DND-41 (cell line): ENCODE data around the gene USE1.

Experiments used
- ATAC-seq: fragments of 200-7000 bp; cut with Tn5 transposase; 3 replicates; pipeline ENCODE4 v1.9.1; 2021; ENCODE audit warnings: low read depth; ENCODE audit not compliant: insufficient read depth
- DNase-seq: peaks from one replicate; pipeline ENCODE4 v3.0.0-alpha.2; 2020
- H2AFZ ChIP-seq: 2 replicates; pipeline ENCODE4 v1.6.0; 2012; ENCODE audit warnings: low read depth, low read length
- H3K27ac ChIP-seq: 2 replicates; pipeline ENCODE4 v1.5.1; 2012; ENCODE audit warnings: low read length, inconsistent platforms
- H3K27me3 ChIP-seq: fragments of 200-600 bp; sonication (generic); 2 replicates; pipeline ENCODE4 v1.6.0; 2012; ENCODE audit warnings: low read length, mild to moderate bottlenecking, inconsistent platforms; ENCODE audit not compliant: insufficient read depth, poor library complexity
- H3K36me3 ChIP-seq: 2 replicates; pipeline ENCODE4 v1.5.1; 2012; ENCODE audit warnings: low read length, inconsistent platforms; ENCODE audit not compliant: insufficient read depth
- H3K4me1 ChIP-seq: 2 replicates; pipeline ENCODE4 v1.5.1; 2012; ENCODE audit warnings: mild to moderate bottlenecking, low read length; ENCODE audit not compliant: insufficient read depth
- H3K4me2 ChIP-seq: 2 replicates; pipeline ENCODE4 v1.6.0; 2012; ENCODE audit warnings: mild to moderate bottlenecking, moderate library complexity, low read length, inconsistent platforms; ENCODE audit not compliant: insufficient read depth
- H3K4me3 ChIP-seq, 2 experiments: fragments of 200-600 bp in 1 of 2; shearing (Covaris generic) in 1 of 2; 2 replicates each; pipeline ENCODE4 v1.5.1; 2012 to 2016; ENCODE audit warnings: inconsistent platforms in 2 of 2, low read length in 2 of 2, mild to moderate bottlenecking in 2 of 2, low read depth in 1 of 2, moderate library complexity in 1 of 2
- H3K79me2 ChIP-seq: 2 replicates; pipeline ENCODE4 v1.6.0; 2012; ENCODE audit warnings: low read length, inconsistent platforms; ENCODE audit not compliant: insufficient read depth
- H3K9ac ChIP-seq: 2 replicates; pipeline ENCODE4 v1.6.0; 2012; ENCODE audit warnings: low read depth, mild to moderate bottlenecking, inconsistent platforms, low read length, moderate library complexity
- H3K9me3 ChIP-seq: 2 replicates; pipeline ENCODE4 v1.5.1; 2012; ENCODE audit warnings: low read length, moderate library complexity, mild to moderate bottlenecking, inconsistent platforms; ENCODE audit not compliant: insufficient read depth, severe bottlenecking
- H4K20me1 ChIP-seq: 2 replicates; pipeline ENCODE4 v1.6.0; 2012; ENCODE audit warnings: low read length; ENCODE audit not compliant: insufficient read depth
- EZH2 ChIP-seq: IDR thresholded peaks from 3 replicates; pipeline ENCODE4 v1.6.1; 2012; ENCODE audit warnings: borderline replicate concordance, low read depth, mild to moderate bottlenecking, moderate library complexity, low read length, inconsistent platforms; ENCODE audit not compliant: severe bottlenecking
- TF ChIP-seq, protein P1 (sequence below): IDR thresholded peaks from 2 replicates; pipeline ENCODE4 v1.5.1; 2012; ENCODE audit warnings: borderline replicate concordance, low read length, moderate library complexity, mild to moderate bottlenecking; ENCODE audit not compliant: poor library complexity, severe bottlenecking; ENCODE audit errors: extremely low read depth

USE1 gene

GRCh38 chr19:17254636-17255035, 39.5 kb downstream of the USE1 start:
- no peak overlapping the region for H3K27ac ChIP-seq
- no peak for ATAC-seq
- no peak overlapping the region for H3K4me2 ChIP-seq
- no peak overlapping the region for H2AFZ ChIP-seq
- TF ChIP-seq EZH2: no peak
- TF ChIP-seq, protein P1, sequence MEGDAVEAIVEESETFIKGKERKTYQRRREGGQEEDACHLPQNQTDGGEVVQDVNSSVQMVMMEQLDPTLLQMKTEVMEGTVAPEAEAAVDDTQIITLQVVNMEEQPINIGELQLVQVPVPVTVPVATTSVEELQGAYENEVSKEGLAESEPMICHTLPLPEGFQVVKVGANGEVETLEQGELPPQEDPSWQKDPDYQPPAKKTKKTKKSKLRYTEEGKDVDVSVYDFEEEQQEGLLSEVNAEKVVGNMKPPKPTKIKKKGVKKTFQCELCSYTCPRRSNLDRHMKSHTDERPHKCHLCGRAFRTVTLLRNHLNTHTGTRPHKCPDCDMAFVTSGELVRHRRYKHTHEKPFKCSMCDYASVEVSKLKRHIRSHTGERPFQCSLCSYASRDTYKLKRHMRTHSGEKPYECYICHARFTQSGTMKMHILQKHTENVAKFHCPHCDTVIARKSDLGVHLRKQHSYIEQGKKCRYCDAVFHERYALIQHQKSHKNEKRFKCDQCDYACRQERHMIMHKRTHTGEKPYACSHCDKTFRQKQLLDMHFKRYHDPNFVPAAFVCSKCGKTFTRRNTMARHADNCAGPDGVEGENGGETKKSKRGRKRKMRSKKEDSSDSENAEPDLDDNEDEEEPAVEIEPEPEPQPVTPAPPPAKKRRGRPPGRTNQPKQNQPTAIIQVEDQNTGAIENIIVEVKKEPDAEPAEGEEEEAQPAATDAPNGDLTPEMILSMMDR: no peak
- DNase-seq: no peak
- no peak overlapping the region for H3K9ac ChIP-seq
- H3K4me3 ChIP-seq: no peak overlapping the region
- no peaks in the 10 kb centered on the region for H3K4me1 ChIP-seq
- H3K27me3 ChIP-seq: no peaks in the 10 kb centered on the region
- H3K9me3 ChIP-seq: peaks cover 3% of the 10 kb centered on the region
- no peaks in the 10 kb centered on the region for H3K79me2 ChIP-seq
- no peaks in the 10 kb centered on the region for H4K20me1 ChIP-seq
- no peaks in the 10 kb centered on the region for H3K36me3 ChIP-seq

- TF ChIP-seq, protein P1: no peak
- TF ChIP-seq EZH2: no peak
- no peaks in the 10 kb centered on the region for H3K4me1 ChIP-seq
- H3K4me3 ChIP-seq: no peak overlapping the region
- H3K79me2 ChIP-seq: no peaks in the 10 kb centered on the region
- H2AFZ ChIP-seq: no peak overlapping the region
- no peaks in the 10 kb centered on the region for H3K36me3 ChIP-seq
- no peak overlapping the region for H3K27ac ChIP-seq
- peaks cover 4% of the 10 kb centered on the region for H3K9me3 ChIP-seq
- H4K20me1 ChIP-seq: no peaks in the 10 kb centered on the region
- no peak overlapping the region for H3K4me2 ChIP-seq
- no peak overlapping the region for H3K9ac ChIP-seq
- ATAC-seq: no peak
- H3K27me3 ChIP-seq: no peaks in the 10 kb centered on the region
- DNase-seq: no peak
Observed at GRCh38 chr19:17255150-17255621, 40.0 kb downstream of the USE1 start.

DNA sequence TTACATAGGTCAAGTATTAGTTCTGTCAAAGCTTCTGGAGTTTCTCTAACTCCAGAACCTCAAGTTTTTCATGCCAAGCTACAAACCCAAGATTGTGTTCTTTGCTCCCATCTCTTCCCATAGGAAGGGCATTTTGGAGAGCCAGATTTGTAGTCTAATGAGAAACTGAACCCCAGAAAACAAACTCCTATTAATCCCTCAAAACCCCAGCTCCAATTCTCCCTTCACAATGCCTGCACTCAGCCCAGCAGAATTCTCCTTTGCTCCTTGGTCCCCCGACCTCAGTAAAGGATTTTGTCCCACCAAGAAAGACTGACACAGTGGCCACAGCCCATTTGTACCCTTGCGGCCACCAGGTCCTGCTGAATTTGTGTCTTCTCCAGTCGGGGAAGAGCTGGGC, 41.0 kb downstream of the USE1 start:
- H3K4me1 ChIP-seq: peaks cover 5% of the 10 kb centered on the region
- TF ChIP-seq, protein P1: no peak
- TF ChIP-seq EZH2: no peak
- no peak for ATAC-seq

GRCh38 chr19:17259118-17259780, 44.1 kb downstream of the USE1 start:
- DNase-seq: no peak
- H3K27ac ChIP-seq: no peak overlapping the region

More for the DNA sequence above, 41.0 kb downstream of the USE1 start:
- Histone ChIP-seq H3K4me3 (no peak overlapping the region), H3K27me3 (no peaks in the 10 kb centered on the region), H3K9me3 (peaks cover 4% of the 10 kb centered on the region), H2AFZ (no peak overlapping the region), H3K36me3 (no peaks in the 10 kb centered on the region), H3K9ac (no peak overlapping the region), H3K27ac (no peak overlapping the region), H3K79me2 (no peaks in the 10 kb centered on the region), H3K4me2 (no peak overlapping the region), H4K20me1 (no peaks in the 10 kb centered on the region)
- no peak for DNase-seq

More at GRCh38 chr19:17259118-17259780, 44.1 kb downstream of the USE1 start:
- H3K9ac ChIP-seq: no peak overlapping the region
- peaks cover 5% of the 10 kb centered on the region for H3K4me1 ChIP-seq
- no peaks in the 10 kb centered on the region for H4K20me1 ChIP-seq
- H3K4me3 ChIP-seq: no peak overlapping the region
- H2AFZ ChIP-seq: no peak overlapping the region
- no peaks in the 10 kb centered on the region for H3K79me2 ChIP-seq
- peaks cover 4% of the 10 kb centered on the region for H3K9me3 ChIP-seq
- no peak for TF ChIP-seq EZH2
- TF ChIP-seq, protein P1: no peak
- H3K36me3 ChIP-seq: no peaks in the 10 kb centered on the region
- no peaks in the 10 kb centered on the region for H3K27me3 ChIP-seq
- no peak overlapping the region for H3K4me2 ChIP-seq
- ATAC-seq: no peak
